HepG2 (cell line): ENCODE data around the gene SRPRB. TPM values are rescaled to one million over a fixed set of nuclear protein-coding genes. Genes with fewer than 3 reads are reported as not detected.

Experiments
- ATAC-seq: fragments of 200-7000 bp; cut with Tn5 transposase; 3 replicates; pipeline ENCODE4 v1.9.1; 2020; ENCODE audit warnings: mild to moderate bottlenecking, moderate library complexity
- BruUV-seq: library from RNA; stranded (reverse); fragments of 400-500 nt; replicated peaks from 2 replicates; lab custom pipeline; 2021; lab: Mats Ljungman, UMichigan
- CTCF ChIA-PET: fragments of 300-600 bp; formaldehyde crosslinking; extraction: SDS; loops from one replicate; lab custom pipeline; 2021; ENCODE audit warnings: low total read pairs, inconsistent platforms, low intra/inter-chr PET ratio; lab: Yijun Ruan, JAX
- POLR2A ChIA-PET: fragments of 350-600 bp; sonication (Branson Sonifier 250); formaldehyde crosslinking; loops from one replicate; lab custom pipeline; 2020; ENCODE audit warnings: antibody characterized with exemption, inconsistent platforms; lab: Yijun Ruan, JAX
- DNase-seq: peaks from one replicate; pipeline ENCODE4 v3.0.0-alpha.2; 2015; ENCODE audit warnings: low spot score
- FAIRE-seq: peaks from 3 replicates; lab custom pipeline; 2011; peaks lifted over from hg19 to GRCh38; lab: Jason Lieb, UNC
- H2AFZ ChIP-seq: one replicate; pipeline ENCODE4 v1.6.1; 2011; ENCODE audit warnings: low read length, inconsistent platforms
- H3K27ac ChIP-seq: fragments of 300-600 bp; 3 replicates; pipeline ENCODE4 v1.8.0; 2011; ENCODE audit warnings: mixed run types, mild to moderate bottlenecking, mixed read lengths, low read length, inconsistent platforms; ENCODE audit not compliant: insufficient read depth; ENCODE audit errors: extremely low read length
- H3K27me3 ChIP-seq, 2 experiments: fragments of 200-600 bp in 1 of 2; 2 replicates in 1 of 2; 3 replicates in 1 of 2; pipeline versions ENCODE4 v1.6.0 to v1.8.0; 2011; ENCODE audit warnings: low read length in 2 of 2, mild to moderate bottlenecking in 2 of 2, moderate library complexity in 2 of 2, inconsistent platforms in 1 of 2; ENCODE audit not compliant: insufficient read depth in 2 of 2, control insufficient read depth in 1 of 2
- H3K36me3 ChIP-seq, 2 experiments: fragments of 200-600 bp in 1 of 2; replicated peaks in 1 of 2; 2 replicates in 1 of 2; 3 replicates in 1 of 2; pipeline versions ENCODE4 v1.5.1 to v1.8.0; 2011; ENCODE audit warnings: low read length in 2 of 2, inconsistent platforms in 1 of 2; ENCODE audit not compliant: insufficient read depth in 2 of 2, control insufficient read depth in 1 of 2
- H3K4me1 ChIP-seq: 2 replicates; pipeline ENCODE4 v1.5.1; 2012; ENCODE audit warnings: low read length, inconsistent platforms; ENCODE audit not compliant: insufficient read depth
- H3K4me2 ChIP-seq: 2 replicates; pipeline ENCODE4 v1.6.0; 2011; ENCODE audit warnings: low read depth, low read length, inconsistent platforms
- H3K4me3 ChIP-seq, 3 experiments: fragments of 200-600 bp in 1 of 3; sonication (generic), shearing (Covaris generic) in 1 of 3; replicated peaks in 1 of 3; 2 replicates each; pipeline ENCODE4 v1.5.1; 2011 to 2016; ENCODE audit warnings: low read length in 3 of 3, inconsistent platforms in 2 of 3, low read depth in 2 of 3, mild to moderate bottlenecking in 2 of 3, control low read depth in 1 of 3, mixed read lengths in 1 of 3; ENCODE audit not compliant: insufficient read depth in 1 of 3
- H3K79me2 ChIP-seq: one replicate; pipeline ENCODE4 v1.6.1; 2011; ENCODE audit warnings: low read length, inconsistent platforms; ENCODE audit not compliant: insufficient read depth
- H3K9ac ChIP-seq: 2 replicates; pipeline ENCODE4 v1.6.0; 2011; ENCODE audit warnings: mild to moderate bottlenecking, low read depth, low read length, inconsistent platforms; ENCODE audit not compliant: insufficient read depth
- H3K9me3 ChIP-seq: 2 replicates; pipeline ENCODE4 v1.5.1; 2012; ENCODE audit warnings: mild to moderate bottlenecking, low read length
- H4K20me1 ChIP-seq: 2 replicates; pipeline ENCODE4 v1.6.0; 2011; ENCODE audit warnings: inconsistent platforms, mild to moderate bottlenecking, low read length, moderate library complexity; ENCODE audit not compliant: insufficient read depth
- ELF1 ChIP-seq: sonication (generic); formaldehyde crosslinking; IDR thresholded peaks from 2 replicates; pipeline ENCODE4 v1.4.0; 2020; ENCODE audit warnings: missing genetic modification reagents
- GATA4 ChIP-seq: sonication (generic); IDR thresholded peaks from 2 replicates; pipeline ENCODE4 v1.6.1; 2016; ENCODE audit warnings: antibody characterized with exemption, low read depth, borderline replicate concordance
- KLF13 ChIP-seq: sonication (generic); formaldehyde crosslinking; IDR thresholded peaks from 2 replicates; pipeline ENCODE4 v1.4.0; 2020; ENCODE audit warnings: mild to moderate bottlenecking, missing genetic modification reagents
- MAZ ChIP-seq, 2 experiments: sonication (generic) in 1 of 2; formaldehyde crosslinking in 1 of 2; IDR thresholded peaks; 2 replicates each; pipeline versions ENCODE4 v1.5.0 to v1.6.1; 2012 to 2020; ENCODE audit warnings: low read depth in 2 of 2, mild to moderate bottlenecking in 2 of 2, borderline replicate concordance in 1 of 2, improper control_type of control experiment in 1 of 2, low read length in 1 of 2, missing genetic modification reagents in 1 of 2, moderate library complexity in 1 of 2
- RAD51 ChIP-seq: fragments of 450-650 bp; IDR thresholded peaks from 2 replicates; pipeline ENCODE4 v1.6.1; 2016; ENCODE audit warnings: borderline replicate concordance
- RXRA ChIP-seq: sonication (generic); formaldehyde crosslinking; IDR thresholded peaks from 2 replicates; pipeline ENCODE4 v1.5.1; 2020; ENCODE audit warnings: missing genetic modification reagents
- SP140L ChIP-seq: sonication (generic); formaldehyde crosslinking; IDR thresholded peaks from 2 replicates; pipeline ENCODE4 v1.4.0; 2020; ENCODE audit warnings: missing genetic modification reagents, borderline replicate concordance
- ZMAT5 ChIP-seq: sonication (generic); formaldehyde crosslinking; IDR thresholded peaks from 2 replicates; pipeline ENCODE4 v1.5.0; 2020; ENCODE audit warnings: mild to moderate bottlenecking, low read depth, missing genetic modification reagents, borderline replicate concordance
- ZNF598 ChIP-seq: sonication (generic); formaldehyde crosslinking; IDR thresholded peaks from 2 replicates; pipeline ENCODE4 v1.5.1; 2020; ENCODE audit warnings: mild to moderate bottlenecking, missing genetic modification reagents, borderline replicate concordance
- ZNF616 ChIP-seq: sonication (generic); formaldehyde crosslinking; IDR thresholded peaks from 2 replicates; pipeline ENCODE4 v1.5.0; 2020; ENCODE audit warnings: low read depth, mild to moderate bottlenecking, missing genetic modification reagents
- ZNF770 ChIP-seq: sonication (generic); formaldehyde crosslinking; IDR thresholded peaks from 2 replicates; pipeline ENCODE4 v1.5.0; 2020; ENCODE audit warnings: mild to moderate bottlenecking, missing genetic modification reagents
- ZNF773 ChIP-seq: sonication (generic); formaldehyde crosslinking; IDR thresholded peaks from 2 replicates; pipeline ENCODE4 v1.4.0; 2020; ENCODE audit warnings: missing genetic modification reagents, borderline replicate concordance
- WGBS: methylation state at CpG from one replicate; pipeline ENCODE4 v1.1.6; 2017; ENCODE audit warnings: low lambda C conversion rate; 5-methylcytosine and 5-hydroxymethylcytosine counted together
- in situ Hi-C: cut with HindIII; loops from 2 replicates; pipeline ENCODE4 v1.10.0; 2017; ENCODE audit warnings: low pct_unique_long_range_greater_than_20kb; ENCODE audit not compliant: extremely low pct_ligation_motif_present
- intact Hi-C: fragments of 100-400 bp; cut with micrococcal nuclease; formaldehyde crosslinking; loops from one replicate; pipeline ENCODE4 v1.10.0; 2022; ENCODE audit not compliant: unreplicated experiment
- polyA plus RNA-seq, 8 experiments: library from polyadenylated mRNA; depleted of rRNA in 3 of 8; stranded (reverse) in 7 of 8; unstranded in 1 of 8; fragments of >200 nt; fragmentation: Illumina TruSeq in 4 of 8; extraction: Trizol in 4 of 8; gene quantifications; 2 replicates each; pipeline versions ENCODE4 v1.2.1 to v1.2.3, GENCODE V29; 2011 to 2016; ENCODE audit warnings: low read depth in 4 of 8, missing spikeins in 1 of 8, mixed read lengths in 1 of 8; ENCODE audit not compliant: insufficient read depth in 1 of 8
- total RNA-seq, 5 experiments: library from RNA; depleted of rRNA; stranded (reverse); fragments of >200 nt; fragmentation: Illumina TruSeq; extraction: Trizol; gene quantifications; 2 replicates each; pipeline ENCODE4 v1.2.3, GENCODE V29; 2016; ENCODE audit warnings: low read depth in 1 of 5
- TF ChIP-seq, protein P1 (sequence below): sonication (generic); formaldehyde crosslinking; IDR thresholded peaks from 2 replicates; pipeline ENCODE4 v1.5.0; 2020; ENCODE audit warnings: mild to moderate bottlenecking, missing genetic modification reagents, borderline replicate concordance
- TF ChIP-seq, protein P2 (sequence below): sonication (generic); formaldehyde crosslinking; IDR thresholded peaks from 2 replicates; pipeline ENCODE4 v1.4.0; 2020; ENCODE audit warnings: mild to moderate bottlenecking, missing genetic modification reagents
- TF ChIP-seq, protein P3 (sequence below): fragments of 450-650 bp; IDR thresholded peaks from 2 replicates; pipeline ENCODE4 v1.6.1; 2017

The SRPRB gene
- total and polyA plus RNA-seq, 2 of the 13 experiments (the other 11 are each of a cell fraction or from before 2014, with no cell fraction given) = 41.0 to 111 TPM

DNA sequence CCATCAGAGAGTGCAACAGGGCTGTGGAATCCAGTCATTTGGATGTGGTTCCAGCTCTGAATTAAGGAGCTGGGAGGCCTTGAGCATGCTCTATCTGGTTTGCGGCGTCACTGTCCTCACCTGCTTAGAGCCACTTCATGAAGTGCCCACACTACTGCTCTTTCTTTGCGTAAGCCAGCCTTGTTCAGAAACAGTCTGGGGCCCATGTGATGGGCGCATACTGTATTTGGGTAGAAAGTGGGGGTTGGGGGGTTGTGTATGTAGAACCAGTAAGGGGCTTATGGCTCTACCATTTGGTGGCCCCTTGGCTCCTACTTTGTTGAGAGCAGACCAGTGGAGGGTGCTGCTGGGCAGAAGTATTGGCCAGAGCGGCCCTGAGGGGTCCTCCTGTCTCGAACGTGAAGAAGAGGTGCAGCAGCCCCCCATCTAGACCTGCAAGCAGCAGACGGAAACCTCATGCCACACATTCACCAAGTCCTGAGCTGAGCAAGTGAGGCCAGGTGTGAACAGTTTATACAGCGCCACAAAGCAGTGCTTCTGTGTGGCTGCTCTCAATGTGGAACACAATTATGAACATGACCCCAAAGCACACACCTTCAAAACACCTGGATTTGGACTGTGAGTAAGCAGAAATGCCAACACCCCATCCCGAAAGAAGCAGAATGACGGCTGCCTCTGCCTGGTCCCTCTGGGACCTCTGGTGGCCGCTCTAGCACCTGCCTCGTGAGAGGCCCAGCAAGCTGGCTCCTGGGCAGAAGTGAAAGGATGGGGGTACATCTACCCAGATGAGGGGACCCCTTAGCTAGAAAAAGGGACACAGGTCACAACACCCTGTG is 26.6 kb downstream of the SRPRB start (continued):
- no peak for TF ChIP-seq ZMAT5 (CRISPR knock-in tag)
- TF ChIP-seq ZNF616 (CRISPR knock-in tag) = no peak
- no peak for TF ChIP-seq ELF1 (CRISPR knock-in tag)
- TF ChIP-seq, all 625 proteins: peak for 4

GRCh38 chr3:133832802-133833144 is 27.2 kb downstream of the SRPRB start:
- Histone ChIP-seq H4K20me1 (no peaks in the 10 kb centered on the region), H3K79me2 (no peaks in the 10 kb centered on the region), H3K4me2 (peak overlapping the region; percentile 60), H3K4me3 (peak overlapping the region in 1 of 3 experiments; percentile 56; a peak in 1 of 6 replicates), H3K4me1 (peaks cover 16% of the 10 kb centered on the region), H2AFZ (no peak overlapping the region), H3K36me3 (no peaks in the 10 kb centered on the region), H3K9me3 (no peaks in the 10 kb centered on the region), H3K27me3 (peaks cover 3 to 27% of the 10 kb centered on the region in 2 experiments; a peak in 4 of 5 replicates), H3K27ac (no peak overlapping the region), H3K9ac (peak overlapping the region; percentile 31; the same call in 1 of the 2 replicates)
- in situ Hi-C loops = no loop called here
- no TSS peak for BruUV-seq
- ATAC-seq = peak; percentile 93
- ChIA-PET POLR2A (interaction anchor here (0.6 to 1.0 kb wide), 2 partner anchors 87 to 283 kb away, joined by 3 read pairs; no protein-coding TSS in a partner anchor), CTCF (no interaction called here)
- 38% methylated on average over 3 of the region's 10 CpGs for WGBS
- intact Hi-C loops = no loop called here
- FAIRE-seq = no peak
- peak; percentile 54 for DNase-seq
- TF ChIP-seq, protein P1, sequence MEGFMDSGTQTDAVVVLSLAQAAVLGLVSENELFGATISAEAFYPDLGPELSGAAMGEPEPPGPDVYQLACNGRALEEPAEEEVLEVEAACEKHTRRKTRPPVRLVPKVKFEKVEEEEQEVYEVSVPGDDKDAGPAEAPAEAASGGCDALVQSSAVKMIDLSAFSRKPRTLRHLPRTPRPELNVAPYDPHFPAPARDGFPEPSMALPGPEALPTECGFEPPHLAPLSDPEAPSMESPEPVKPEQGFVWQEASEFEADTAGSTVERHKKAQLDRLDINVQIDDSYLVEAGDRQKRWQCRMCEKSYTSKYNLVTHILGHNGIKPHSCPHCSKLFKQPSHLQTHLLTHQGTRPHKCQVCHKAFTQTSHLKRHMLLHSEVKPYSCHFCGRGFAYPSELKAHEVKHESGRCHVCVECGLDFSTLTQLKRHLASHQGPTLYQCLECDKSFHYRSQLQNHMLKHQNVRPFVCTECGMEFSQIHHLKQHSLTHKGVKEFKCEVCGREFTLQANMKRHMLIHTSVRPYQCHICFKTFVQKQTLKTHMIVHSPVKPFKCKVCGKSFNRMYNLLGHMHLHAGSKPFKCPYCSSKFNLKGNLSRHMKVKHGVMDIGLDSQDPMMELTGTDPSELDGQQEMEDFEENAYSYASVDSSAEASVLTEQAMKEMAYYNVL (CRISPR knock-in tag) = no peak
- TF ChIP-seq, protein P2, sequence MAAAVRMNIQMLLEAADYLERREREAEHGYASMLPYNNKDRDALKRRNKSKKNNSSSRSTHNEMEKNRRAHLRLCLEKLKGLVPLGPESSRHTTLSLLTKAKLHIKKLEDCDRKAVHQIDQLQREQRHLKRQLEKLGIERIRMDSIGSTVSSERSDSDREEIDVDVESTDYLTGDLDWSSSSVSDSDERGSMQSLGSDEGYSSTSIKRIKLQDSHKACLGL (CRISPR knock-in tag) = no peak
- no peak for TF ChIP-seq MAZ (IDR thresholded peaks at IDR 0.05; ENCODE audit: borderline replicate concordance, low read depth, low read length)
- no peak for TF ChIP-seq MAZ (CRISPR knock-in tag; IDR thresholded peaks at IDR 0.05; ENCODE audit: low read depth)
- no peak for TF ChIP-seq ZNF770 (CRISPR knock-in tag)
- no peak for TF ChIP-seq ZNF773 (CRISPR knock-in tag)
- no peak for TF ChIP-seq GATA4
- TF ChIP-seq KLF13 (CRISPR knock-in tag) = no peak
- no peak for TF ChIP-seq ZNF598 (CRISPR knock-in tag)
- peak; percentile 44 for TF ChIP-seq RXRA (CRISPR knock-in tag)
- TF ChIP-seq RAD51 = no peak
- no peak for TF ChIP-seq SP140L (CRISPR knock-in tag)
- TF ChIP-seq, protein P3, sequence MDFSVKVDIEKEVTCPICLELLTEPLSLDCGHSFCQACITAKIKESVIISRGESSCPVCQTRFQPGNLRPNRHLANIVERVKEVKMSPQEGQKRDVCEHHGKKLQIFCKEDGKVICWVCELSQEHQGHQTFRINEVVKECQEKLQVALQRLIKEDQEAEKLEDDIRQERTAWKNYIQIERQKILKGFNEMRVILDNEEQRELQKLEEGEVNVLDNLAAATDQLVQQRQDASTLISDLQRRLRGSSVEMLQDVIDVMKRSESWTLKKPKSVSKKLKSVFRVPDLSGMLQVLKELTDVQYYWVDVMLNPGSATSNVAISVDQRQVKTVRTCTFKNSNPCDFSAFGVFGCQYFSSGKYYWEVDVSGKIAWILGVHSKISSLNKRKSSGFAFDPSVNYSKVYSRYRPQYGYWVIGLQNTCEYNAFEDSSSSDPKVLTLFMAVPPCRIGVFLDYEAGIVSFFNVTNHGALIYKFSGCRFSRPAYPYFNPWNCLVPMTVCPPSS = no peak
